HEK293 (cell line): Measurements from ENCODE around the gene PROX2.

Experiments used
- CTCF ChIA-PET: fragments of 350-600 bp; formaldehyde crosslinking; extraction: SDS; loops from one replicate; lab custom pipeline; 2021; ENCODE audit warnings: antibody characterized with exemption; lab: Yijun Ruan, JAX
- POLR2A ChIA-PET: fragments of 300-600 bp; formaldehyde crosslinking; extraction: SDS; loops from one replicate; lab custom pipeline; 2020; ENCODE audit warnings: antibody characterized with exemption, inconsistent platforms; lab: Yijun Ruan, JAX
- H3K27ac ChIP-seq: fragments of 200-500 bp; sonication (Bioruptor generic); 2 replicates; pipeline ENCODE4 v1.5.1; 2014; ENCODE audit warnings: low read depth, low read length, control low read depth, inconsistent platforms; ENCODE audit errors: extremely low read depth
- H3K36me3 ChIP-seq, 2 experiments: fragments of 200-500 bp in 1 of 2; sonication (Bioruptor generic) in 1 of 2; 1 replicate in 1 of 2; 2 replicates in 1 of 2; pipeline ENCODE4 v1.5.1; 2014 to 2017; ENCODE audit warnings: inconsistent platforms in 2 of 2, low read length in 2 of 2; ENCODE audit not compliant: control insufficient read depth in 2 of 2, insufficient read depth in 1 of 2
- H3K4me1 ChIP-seq: fragments of 200-500 bp; sonication (Bioruptor generic); 2 replicates; pipeline ENCODE4 v1.5.1; 2014; ENCODE audit warnings: mild to moderate bottlenecking, low read length, inconsistent platforms; ENCODE audit not compliant: control insufficient read depth, insufficient read depth
- H3K4me3 ChIP-seq: 2 replicates; pipeline ENCODE4 v1.5.1; 2011; ENCODE audit warnings: low read depth, mild to moderate bottlenecking, control low read depth, low read length, moderate library complexity
- H3K9me3 ChIP-seq: fragments of 200-500 bp; sonication (Bioruptor generic); 2 replicates; pipeline ENCODE4 v1.5.1; 2014; ENCODE audit warnings: low read depth, low read length, inconsistent platforms; ENCODE audit not compliant: control insufficient read depth, insufficient read depth
- GLIS2 ChIP-seq: fragments of 450-650 bp; formaldehyde crosslinking; IDR thresholded peaks from 2 replicates; pipeline ENCODE4 v1.5.1; 2016; ENCODE audit warnings: missing biosample characterization, missing genetic modification characterization
- HOXA7 ChIP-seq: sonication (generic); formaldehyde crosslinking; IDR thresholded peaks from 2 replicates; pipeline ENCODE4 v1.8.1; 2022; ENCODE audit warnings: missing genetic modification reagents, borderline replicate concordance
- IKZF3 ChIP-seq: fragments of 450-650 bp; IDR thresholded peaks from 2 replicates; pipeline ENCODE4 v1.5.0; 2018; ENCODE audit warnings: missing biosample characterization, mild to moderate bottlenecking, missing genetic modification characterization, moderate library complexity
- KLF1 ChIP-seq: fragments of 450-650 bp; formaldehyde crosslinking; IDR thresholded peaks from 2 replicates; pipeline ENCODE4 v1.5.1; 2016; ENCODE audit warnings: missing biosample characterization, missing genetic modification characterization
- KLF16 ChIP-seq: fragments of 450-650 bp; formaldehyde crosslinking; IDR thresholded peaks from 2 replicates; pipeline ENCODE4 v1.5.1; 2017; ENCODE audit warnings: missing biosample characterization, missing genetic modification characterization
- PRDM10 ChIP-seq: fragments of 450-650 bp; formaldehyde crosslinking; IDR thresholded peaks from 2 replicates; pipeline ENCODE4 v1.5.1; 2016; ENCODE audit warnings: missing biosample characterization, missing genetic modification characterization
- SP2 ChIP-seq: fragments of 450-650 bp; formaldehyde crosslinking; IDR thresholded peaks from 2 replicates; pipeline ENCODE4 v1.5.1; 2016; ENCODE audit warnings: missing biosample characterization, missing genetic modification characterization
- SP7 ChIP-seq: fragments of 450-650 bp; formaldehyde crosslinking; IDR thresholded peaks from 2 replicates; pipeline ENCODE4 v1.5.1; 2016; ENCODE audit warnings: missing biosample characterization, missing genetic modification characterization
- YY2 ChIP-seq: fragments of 450-650 bp; formaldehyde crosslinking; IDR thresholded peaks from 2 replicates; pipeline ENCODE4 v1.5.1; 2016; ENCODE audit warnings: missing biosample characterization, missing genetic modification characterization
- ZBTB17 ChIP-seq: fragments of 450-650 bp; formaldehyde crosslinking; IDR thresholded peaks from 2 replicates; pipeline ENCODE4 v1.5.1; 2016; ENCODE audit warnings: missing biosample characterization, missing genetic modification characterization
- ZBTB20 ChIP-seq: fragments of 450-650 bp; formaldehyde crosslinking; IDR thresholded peaks from 2 replicates; pipeline ENCODE4 v1.5.1; 2016; ENCODE audit warnings: missing biosample characterization, missing genetic modification characterization
- ZEB2 ChIP-seq: fragments of 450-650 bp; formaldehyde crosslinking; IDR thresholded peaks from 2 replicates; pipeline ENCODE4 v1.5.1; 2016; ENCODE audit warnings: missing biosample characterization, missing genetic modification characterization
- ZFHX2 ChIP-seq: fragments of 450-650 bp; formaldehyde crosslinking; conservative IDR thresholded peaks from 2 replicates; pipeline ENCODE4 v1.5.1; 2016; ENCODE audit warnings: missing biosample characterization, missing genetic modification characterization
- ZFP69B ChIP-seq: fragments of 450-650 bp; formaldehyde crosslinking; IDR thresholded peaks from 2 replicates; pipeline ENCODE4 v1.5.1; 2016; ENCODE audit warnings: missing biosample characterization, missing genetic modification characterization
- ZIC2 ChIP-seq: fragments of 450-650 bp; formaldehyde crosslinking; IDR thresholded peaks from 2 replicates; pipeline ENCODE4 v1.5.1; 2016; ENCODE audit warnings: missing biosample characterization, missing genetic modification characterization
- ZNF2 ChIP-seq: fragments of 450-650 bp; formaldehyde crosslinking; IDR thresholded peaks from 2 replicates; pipeline ENCODE4 v1.5.1; 2016; ENCODE audit warnings: missing biosample characterization, missing genetic modification characterization
- ZNF302 ChIP-seq: fragments of 450-650 bp; formaldehyde crosslinking; IDR thresholded peaks from 2 replicates; pipeline ENCODE4 v1.5.1; 2016; ENCODE audit warnings: missing biosample characterization, missing genetic modification characterization, low read depth
- ZNF311 ChIP-seq: fragments of 450-650 bp; formaldehyde crosslinking; IDR thresholded peaks from 2 replicates; pipeline ENCODE4 v1.5.1; 2017; ENCODE audit warnings: missing biosample characterization, missing genetic modification characterization, borderline replicate concordance
- ZNF335 ChIP-seq: fragments of 450-650 bp; formaldehyde crosslinking; conservative IDR thresholded peaks from 2 replicates; pipeline ENCODE4 v1.5.1; 2016; ENCODE audit warnings: missing biosample characterization, missing genetic modification characterization
- ZNF394 ChIP-seq: fragments of 450-650 bp; formaldehyde crosslinking; IDR thresholded peaks from 2 replicates; pipeline ENCODE4 v1.5.1; 2016; ENCODE audit warnings: missing biosample characterization, missing genetic modification characterization, mild to moderate bottlenecking, moderate library complexity, borderline replicate concordance
- ZNF501 ChIP-seq: fragments of 450-650 bp; formaldehyde crosslinking; IDR thresholded peaks from 2 replicates; pipeline ENCODE4 v1.5.1; 2016; ENCODE audit warnings: missing biosample characterization, missing genetic modification characterization
- ZNF521 ChIP-seq: fragments of 450-650 bp; formaldehyde crosslinking; IDR thresholded peaks from 2 replicates; pipeline ENCODE4 v1.5.1; 2017; ENCODE audit warnings: missing biosample characterization, mild to moderate bottlenecking, missing genetic modification characterization
- ZNF626 ChIP-seq: fragments of 450-650 bp; sonication (Bioruptor Pico); formaldehyde crosslinking; IDR thresholded peaks from 2 replicates; pipeline ENCODE4 v1.5.1; 2018; ENCODE audit warnings: missing biosample characterization, missing genetic modification characterization, inconsistent platforms
- ZNF701 ChIP-seq: fragments of 450-650 bp; formaldehyde crosslinking; IDR thresholded peaks from 2 replicates; pipeline ENCODE4 v1.5.1; 2016; ENCODE audit warnings: missing biosample characterization, missing genetic modification characterization
- ZNF776 ChIP-seq: fragments of 450-650 bp; formaldehyde crosslinking; IDR thresholded peaks from 2 replicates; pipeline ENCODE4 v1.5.0; 2017; ENCODE audit warnings: missing biosample characterization, missing genetic modification characterization, borderline replicate concordance
- ZSCAN30 ChIP-seq: fragments of 450-650 bp; IDR thresholded peaks from 2 replicates; pipeline ENCODE4 v1.5.1; 2018; ENCODE audit warnings: missing biosample characterization, mild to moderate bottlenecking, missing genetic modification characterization, moderate library complexity
- ZSCAN4 ChIP-seq: fragments of 450-650 bp; formaldehyde crosslinking; IDR thresholded peaks from 2 replicates; pipeline ENCODE4 v1.5.1; 2017; ENCODE audit warnings: missing biosample characterization, missing genetic modification characterization
- ZXDB ChIP-seq: fragments of 450-650 bp; formaldehyde crosslinking; IDR thresholded peaks from 2 replicates; pipeline ENCODE4 v1.5.1; 2016; ENCODE audit warnings: missing biosample characterization, missing genetic modification characterization
- TF ChIP-seq, protein P1 (sequence below): sonication (generic); formaldehyde crosslinking; IDR thresholded peaks from 2 replicates; pipeline ENCODE4 v1.8.1; 2022; ENCODE audit warnings: mild to moderate bottlenecking, moderate library complexity, missing genetic modification reagents
- TF ChIP-seq, protein P2 (sequence below): fragments of 450-650 bp; formaldehyde crosslinking; IDR thresholded peaks from 2 replicates; pipeline ENCODE4 v1.5.1; 2016; ENCODE audit warnings: missing biosample characterization, missing genetic modification characterization

Gene PROX2

DNA sequence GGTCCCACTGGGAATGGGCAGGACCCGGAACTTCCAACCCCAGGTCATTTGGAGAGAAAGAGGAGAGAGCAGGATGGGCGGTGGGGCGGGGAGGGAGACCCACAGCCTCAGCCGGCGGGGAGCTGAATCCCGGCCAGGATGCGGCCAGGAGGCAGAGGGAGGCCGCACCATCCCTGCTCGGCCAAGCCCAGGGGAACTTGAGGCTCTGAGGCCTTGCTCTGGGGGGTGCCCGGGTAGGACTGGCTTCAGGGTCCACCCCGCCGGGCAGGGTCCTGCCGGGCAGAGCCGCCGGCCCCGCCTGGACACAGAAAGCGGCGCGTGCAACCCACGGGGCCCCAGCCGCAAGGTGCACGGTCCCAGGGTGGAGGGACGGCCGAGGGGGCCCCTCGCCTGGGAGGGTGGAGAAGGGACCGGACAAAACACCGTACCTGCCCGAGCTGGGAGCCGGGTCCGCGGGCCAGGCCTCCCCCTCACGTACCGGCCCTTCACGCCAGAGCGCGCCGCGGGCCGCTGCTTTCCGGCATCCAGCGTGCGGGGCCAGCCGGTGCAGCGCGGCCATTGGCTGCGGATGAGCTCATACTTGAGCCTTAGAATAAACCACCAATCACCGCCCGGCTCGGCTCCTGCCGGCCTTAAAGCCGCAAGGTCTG, 46.9 kb upstream of the PROX2 start, which contains the start of gene RPS6KL1:
Gene RPS6KL1 (minus strand): TSS at position 509 of the 650 bp plus-strand sequence. CDS start 1,719 bp downstream, outside the sequence.
- CTCF ChIA-PET: interaction anchor here (0.7 to 2.1 kb wide), 6 partner anchors 9 to 166 kb away, joined by 3 to 12 read pairs (median 6); no protein-coding TSS in a partner anchor
- peaks cover 0 to 6% of the 10 kb centered on the region in 2 experiments; a peak in 1 of 3 replicates for H3K36me3 ChIP-seq
- H3K4me3 ChIP-seq: peak within 1 kb of the TSS; percentile 68
- H3K9me3 ChIP-seq: no peaks in the 10 kb centered on the region
- no peaks in the 10 kb centered on the region for H3K4me1 ChIP-seq
- POLR2A ChIA-PET: interaction anchor here (0.6 to 2.5 kb wide), 10 partner anchors 9 to 168 kb away, joined by 3 to 8 read pairs (median 5); partner anchors contain the start of genes EIF2B2 and ZC2HC1C
- peak within 1 kb of the TSS; percentile 47; the same call in 1 of the 2 replicates for H3K27ac ChIP-seq
- TF ChIP-seq ZNF2 (tag by site-specific recombination) (peak; percentile 48; the same call in 1 of the 2 replicates), GLIS2 (0 out of 2 replicates have a peak, but pooled peaks have one; percentile 21), ZBTB17 (no peak), ZXDB (tag by site-specific recombination) (peak; percentile 39; the same call in 1 of the 2 replicates), ZNF626 (tag by site-specific recombination) (no peak), KLF1 (tag by site-specific recombination) (0 out of 2 replicates have a peak, but pooled peaks have one; percentile 10), KLF16 (tag by site-specific recombination) (peak; percentile 67; the same call in 1 of the 2 replicates), ZFP69B (tag by site-specific recombination) (peak; percentile 69; the same call in 1 of the 2 replicates), ZNF335 (peak; percentile 86), ZNF394 (tag by site-specific recombination) (no peak), IKZF3 (no peak), SP7 (tag by site-specific recombination) (peak; percentile 51; the same call in 1 of the 2 replicates), ZEB2 (tag by site-specific recombination) (peak; percentile 56; the same call in 1 of the 2 replicates), ZNF521 (no peak), YY2 (tag by site-specific recombination) (no peak), ZIC2 (tag by site-specific recombination) (peak; percentile 86), ZNF776 (tag by site-specific recombination) (no peak), HOXA7 (CRISPR knock-in tag) (no peak), SP2 (tag by site-specific recombination) (peak; percentile 82), PRDM10 (peak; percentile 41), ZNF311 (no peak), ZSCAN4 (tag by site-specific recombination) (0 out of 2 replicates have a peak, but pooled peaks have one; percentile 11), ZFHX2 (tag by site-specific recombination) (peak; percentile 13; the same call in 1 of the 2 replicates), ZBTB20 (tag by site-specific recombination) (peak; percentile 96), ZNF701 (tag by site-specific recombination) (no peak), ZSCAN30 (tag by site-specific recombination) (0 out of 2 replicates have a peak, but pooled peaks have one; percentile 34), ZNF302 (tag by site-specific recombination) (no peak), ZNF501 (tag by site-specific recombination) (0 out of 2 replicates have a peak, but pooled peaks have one; percentile 27)
- TF ChIP-seq, protein P1, sequence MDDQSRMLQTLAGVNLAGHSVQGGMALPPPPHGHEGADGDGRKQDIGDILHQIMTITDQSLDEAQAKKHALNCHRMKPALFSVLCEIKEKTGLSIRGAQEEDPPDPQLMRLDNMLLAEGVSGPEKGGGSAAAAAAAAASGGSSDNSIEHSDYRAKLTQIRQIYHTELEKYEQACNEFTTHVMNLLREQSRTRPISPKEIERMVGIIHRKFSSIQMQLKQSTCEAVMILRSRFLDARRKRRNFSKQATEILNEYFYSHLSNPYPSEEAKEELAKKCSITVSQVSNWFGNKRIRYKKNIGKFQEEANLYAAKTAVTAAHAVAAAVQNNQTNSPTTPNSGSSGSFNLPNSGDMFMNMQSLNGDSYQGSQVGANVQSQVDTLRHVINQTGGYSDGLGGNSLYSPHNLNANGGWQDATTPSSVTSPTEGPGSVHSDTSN: peak; percentile 29; the same call in 1 of the 2 replicates
- TF ChIP-seq, protein P2, sequence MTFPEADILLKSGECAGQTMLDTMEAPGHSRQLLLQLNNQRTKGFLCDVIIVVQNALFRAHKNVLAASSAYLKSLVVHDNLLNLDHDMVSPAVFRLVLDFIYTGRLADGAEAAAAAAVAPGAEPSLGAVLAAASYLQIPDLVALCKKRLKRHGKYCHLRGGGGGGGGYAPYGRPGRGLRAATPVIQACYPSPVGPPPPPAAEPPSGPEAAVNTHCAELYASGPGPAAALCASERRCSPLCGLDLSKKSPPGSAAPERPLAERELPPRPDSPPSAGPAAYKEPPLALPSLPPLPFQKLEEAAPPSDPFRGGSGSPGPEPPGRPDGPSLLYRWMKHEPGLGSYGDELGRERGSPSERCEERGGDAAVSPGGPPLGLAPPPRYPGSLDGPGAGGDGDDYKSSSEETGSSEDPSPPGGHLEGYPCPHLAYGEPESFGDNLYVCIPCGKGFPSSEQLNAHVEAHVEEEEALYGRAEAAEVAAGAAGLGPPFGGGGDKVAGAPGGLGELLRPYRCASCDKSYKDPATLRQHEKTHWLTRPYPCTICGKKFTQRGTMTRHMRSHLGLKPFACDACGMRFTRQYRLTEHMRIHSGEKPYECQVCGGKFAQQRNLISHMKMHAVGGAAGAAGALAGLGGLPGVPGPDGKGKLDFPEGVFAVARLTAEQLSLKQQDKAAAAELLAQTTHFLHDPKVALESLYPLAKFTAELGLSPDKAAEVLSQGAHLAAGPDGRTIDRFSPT (tag by site-specific recombination): no peak
